Inflammatory macrophage treated with lipopolysaccharide for 1 hour (primary cell): ENCODE results near the gene LCN9.
"Not testable (repeated sequence)": the region's sequence is repeated elsewhere in the genome, so short reads cannot be mapped to it uniquely, and the experiment has no call there.

ENCODE experiments used
- DNase-seq, 2 donors: peaks; one replicate each; pipeline ENCODE4 v3.0.0-alpha.2; 2020 to 2022

LCN9 gene, protein sequence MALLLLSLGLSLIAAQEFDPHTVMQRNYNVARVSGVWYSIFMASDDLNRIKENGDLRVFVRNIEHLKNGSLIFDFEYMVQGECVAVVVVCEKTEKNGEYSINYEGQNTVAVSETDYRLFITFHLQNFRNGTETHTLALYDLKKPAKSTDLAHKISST

GRCh38 chr9:135662758-135663450 is at the start of gene LCN9:
Gene LCN9 (plus strand): TSS chr9:135663309. CDS start chr9:135663322, 13 bp downstream.
- no peak for DNase-seq

DNA sequence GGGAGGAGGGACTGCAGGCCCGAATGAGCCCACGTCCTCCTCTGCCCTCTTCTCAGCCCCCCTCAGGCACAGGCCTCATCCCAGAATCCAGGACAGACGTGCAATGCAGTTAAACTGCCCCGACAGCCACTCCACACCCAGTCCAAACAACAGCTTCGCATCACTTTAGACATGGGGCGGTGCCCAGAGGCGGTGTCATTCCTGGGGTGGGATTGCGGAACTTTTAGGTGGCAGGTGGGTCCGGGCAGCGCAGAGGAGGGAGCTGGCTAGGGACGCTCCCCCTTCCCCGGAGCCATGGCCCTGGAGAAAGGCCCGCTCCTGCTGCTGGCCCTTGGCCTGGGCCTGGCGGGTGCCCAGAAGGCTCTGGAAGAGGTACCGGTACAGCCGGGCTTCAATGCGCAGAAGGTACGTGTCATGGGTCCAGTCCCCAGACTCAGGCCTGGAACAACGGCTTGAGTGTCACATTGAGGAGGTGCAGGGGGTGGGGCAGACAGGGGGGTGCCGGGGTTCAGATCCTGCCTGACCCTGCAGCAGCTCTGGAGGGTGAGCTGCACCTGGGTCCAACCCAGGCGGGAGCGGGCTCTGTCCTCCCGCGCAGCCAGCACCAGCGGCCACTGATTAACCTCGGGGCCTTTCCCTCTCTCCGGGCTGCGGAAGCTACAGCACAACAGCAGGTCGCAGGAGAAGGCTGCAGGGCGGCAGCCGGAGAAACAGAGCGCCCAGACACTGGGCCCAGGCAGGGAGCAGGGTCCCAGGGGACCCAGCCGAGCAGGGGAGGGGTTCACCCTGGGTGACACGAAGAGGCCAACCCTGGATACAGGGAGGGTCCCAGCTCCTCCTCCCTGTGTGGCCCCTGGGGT is 48.9 kb upstream of the LCN9 start:
- no peak for DNase-seq

DNA sequence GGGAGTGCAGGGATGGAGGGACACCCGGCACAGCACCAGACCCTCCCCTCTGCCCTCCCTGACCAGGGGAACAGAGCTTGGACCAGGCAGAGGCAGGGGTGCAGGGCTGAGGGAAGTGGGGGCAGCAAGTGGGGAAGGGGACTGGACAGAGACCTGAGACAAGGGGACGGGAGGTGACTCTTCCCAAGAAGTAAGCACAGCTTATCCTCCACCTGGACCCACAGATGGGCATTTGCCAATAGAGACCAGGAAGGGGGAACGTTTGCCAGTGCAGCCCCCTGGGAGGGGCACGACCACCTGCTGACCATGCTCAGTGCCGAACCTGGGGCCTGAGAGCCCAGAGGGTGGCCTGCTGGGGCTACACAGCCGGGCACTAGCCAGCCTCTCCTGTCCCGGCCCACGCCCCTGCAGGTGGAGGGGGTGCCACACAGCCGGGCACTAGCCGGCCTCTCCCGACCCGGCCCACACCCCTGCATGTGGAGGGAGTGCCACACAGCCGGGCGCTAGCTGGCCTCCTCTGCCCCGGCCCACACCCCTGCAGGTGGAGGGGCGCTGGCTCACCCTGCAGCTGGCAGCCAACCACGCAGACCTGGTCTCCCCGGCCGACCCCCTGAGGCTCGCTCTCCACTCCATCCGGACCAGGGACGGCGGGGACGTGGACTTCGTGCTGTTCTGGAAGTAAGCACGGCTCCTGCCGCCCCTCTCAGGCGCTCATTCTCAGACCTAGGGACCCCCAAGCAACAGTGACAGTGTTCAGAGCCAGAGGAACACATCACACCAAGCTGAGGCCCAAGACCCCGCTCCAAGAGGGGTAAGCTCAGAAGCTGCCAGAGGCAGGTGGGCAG is 48.1 kb upstream of the LCN9 start:
- DNase-seq = no peak

DNA sequence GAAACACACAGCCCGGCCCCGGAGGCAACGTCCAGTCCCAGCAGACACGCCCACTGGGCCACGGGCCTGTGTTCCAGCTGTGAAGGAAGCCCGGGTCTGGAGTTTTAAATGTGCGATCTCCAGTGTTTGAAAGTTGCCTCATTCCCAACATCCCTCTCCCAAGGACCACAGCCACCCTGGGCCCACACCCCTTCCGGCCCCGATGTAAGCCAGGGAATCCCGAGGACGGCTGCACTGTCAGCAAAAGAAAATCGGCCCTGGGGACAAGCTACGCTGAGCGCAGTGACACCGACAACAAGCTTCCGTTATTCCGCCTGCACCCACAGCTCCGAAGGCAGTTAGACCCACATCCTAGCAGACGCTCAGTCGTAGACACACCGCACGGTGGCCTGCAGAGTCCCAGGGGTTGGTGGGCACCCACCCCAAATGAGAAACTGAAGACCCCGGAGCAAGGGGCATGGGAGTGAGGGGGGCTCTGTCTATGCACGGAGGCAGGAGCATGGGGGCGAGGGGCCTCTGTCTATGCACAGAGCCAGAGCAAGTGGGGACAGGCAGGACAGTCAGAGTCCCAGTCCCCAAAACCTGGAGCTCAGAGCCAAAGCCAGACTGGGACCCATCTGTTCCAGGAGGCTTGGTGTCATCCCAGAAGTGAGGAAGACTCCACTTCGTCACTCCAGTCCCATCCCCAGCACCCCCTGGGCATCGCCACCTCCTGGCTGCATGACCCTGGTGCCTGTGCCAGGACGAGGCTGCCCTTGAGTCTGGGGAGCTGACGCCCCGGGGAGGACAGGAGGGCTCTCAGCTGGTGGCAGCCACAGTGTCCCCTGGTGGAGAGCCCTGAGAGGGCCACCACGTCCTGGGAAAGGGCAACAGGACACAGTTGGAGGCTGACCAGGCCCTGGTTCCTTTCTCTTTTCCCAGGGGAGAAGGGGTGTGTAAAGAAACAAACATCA is 47.2 kb upstream of the LCN9 start:
- DNase-seq = no peak

GRCh38 chr9:135616619-135617537 is 46.2 kb upstream of the LCN9 start:
- no peak for DNase-seq

DNA sequence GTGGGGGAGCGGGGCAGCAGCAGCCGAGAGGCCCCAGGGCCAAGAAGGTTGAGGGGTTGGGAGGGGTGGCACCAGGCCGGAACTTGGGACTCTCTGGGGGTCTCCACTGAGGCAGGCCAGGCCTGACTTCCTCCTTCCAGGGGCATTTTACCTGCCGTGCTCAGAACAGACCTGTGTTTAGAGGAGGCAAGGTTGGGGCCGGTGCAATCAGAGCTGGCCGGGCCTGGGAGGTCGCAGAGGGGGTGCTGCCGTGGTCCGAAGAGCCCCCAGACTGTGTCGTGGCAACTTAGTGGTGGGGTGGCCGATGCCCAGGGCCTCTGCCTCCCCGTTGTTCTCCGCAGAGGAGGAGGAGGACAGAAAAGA is 45.6 kb upstream of the LCN9 start:
- no peak for DNase-seq

GRCh38 chr9:135617991-135618411 is 45.1 kb upstream of the LCN9 start:
- no peak for DNase-seq

DNA sequence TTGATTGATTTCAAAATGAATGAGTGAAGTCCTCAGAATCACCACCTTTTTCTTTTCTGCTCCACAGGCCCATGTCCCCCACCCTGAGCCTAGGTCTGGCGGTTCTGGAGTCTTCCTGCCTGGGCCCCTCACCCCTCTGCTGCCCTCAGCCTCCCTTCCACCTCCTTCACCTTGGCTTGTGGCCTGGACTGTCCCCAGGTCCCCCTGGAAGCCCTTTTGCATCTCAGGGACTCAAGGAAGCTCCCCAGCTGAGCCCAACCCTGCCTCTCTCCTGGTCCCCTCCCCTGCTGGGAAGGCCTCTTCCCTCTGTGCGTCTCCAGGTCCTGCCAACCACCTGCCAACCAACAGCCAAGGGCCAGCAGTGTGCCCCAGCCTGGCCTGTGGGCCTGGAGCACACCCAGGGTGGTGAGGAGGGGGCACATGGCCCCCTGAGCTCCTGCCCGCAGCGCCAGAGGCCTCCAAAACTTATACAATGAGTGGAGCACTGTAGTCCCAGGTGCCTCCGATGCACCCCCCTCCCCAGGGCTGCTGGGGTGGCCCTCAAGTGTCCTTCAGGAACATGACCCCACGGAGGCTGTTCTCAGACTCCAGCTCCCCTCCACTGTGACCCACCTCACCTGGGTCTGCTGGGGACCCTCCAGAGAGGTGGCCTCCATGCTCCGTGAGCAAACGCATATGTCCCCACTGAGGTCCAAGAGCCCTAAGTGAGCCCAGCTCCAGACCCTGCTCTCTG is 44.1 kb upstream of the LCN9 start:
- no peak for DNase-seq

DNA sequence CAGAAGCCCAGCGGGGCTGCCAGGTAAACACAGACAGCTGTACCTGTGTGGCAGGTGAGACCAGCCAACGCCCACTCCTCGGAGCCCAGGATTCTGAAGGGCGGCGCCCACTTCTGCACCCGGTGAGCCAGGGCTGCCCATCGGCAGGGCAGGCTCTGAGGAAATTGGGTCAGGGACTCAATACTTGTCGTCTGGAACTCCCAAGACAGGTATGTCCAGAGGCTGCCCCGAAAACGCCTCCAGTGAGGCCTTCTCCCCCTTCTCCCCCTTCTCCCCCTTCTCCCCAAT is 43.6 kb upstream of the LCN9 start:
- no peak for DNase-seq

DNA sequence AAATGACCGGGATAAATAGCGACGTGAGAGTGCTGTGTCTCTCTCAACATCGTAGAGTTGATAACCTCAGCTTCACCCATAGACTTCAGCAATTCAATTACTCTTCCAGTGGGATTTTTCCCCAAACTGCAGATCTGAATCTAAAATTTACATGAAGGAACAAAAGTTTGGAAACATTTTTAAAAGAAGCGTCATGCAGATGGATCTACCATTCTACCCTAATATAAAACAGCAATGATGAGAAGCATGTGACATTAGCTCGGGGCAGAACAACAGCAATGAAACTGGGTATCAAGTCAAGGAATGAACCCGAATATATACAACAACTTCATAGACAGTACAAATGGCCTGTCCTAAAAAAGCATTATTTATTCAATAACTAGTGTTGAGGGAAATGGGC is 42.6 kb upstream of the LCN9 start:
- no peak for DNase-seq

DNA sequence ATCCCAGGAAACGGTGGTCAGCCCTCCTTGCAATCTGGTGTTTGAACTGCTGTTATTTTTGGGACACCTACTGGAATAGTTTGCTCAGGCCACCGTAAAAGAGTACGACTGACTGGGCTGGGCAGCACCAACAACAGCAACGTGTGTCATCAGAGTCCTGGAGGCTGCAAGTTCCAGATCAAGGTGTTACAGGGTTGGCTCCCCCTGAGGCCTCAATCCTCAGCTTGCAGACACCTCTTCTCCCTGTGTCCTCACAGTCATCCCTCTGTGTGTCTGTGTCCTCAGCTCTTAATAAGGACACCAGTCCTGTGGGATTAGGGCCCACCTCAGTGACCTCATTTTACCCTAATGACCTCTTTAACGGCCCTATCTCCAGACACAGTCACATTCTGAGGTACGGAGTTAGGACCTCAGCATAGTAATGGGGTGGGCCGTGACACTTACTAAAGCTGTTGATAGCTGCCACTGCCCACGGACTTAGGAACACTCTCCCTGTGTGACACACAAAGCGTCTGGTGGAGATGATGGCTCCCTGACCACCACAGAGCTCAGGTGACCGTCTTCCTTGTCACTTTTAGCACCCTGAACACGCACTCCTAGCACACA is 40.6 kb upstream of the LCN9 start:
- DNase-seq = no peak

GRCh38 chr9:135624282-135624681 is 38.8 kb upstream of the LCN9 start:
- DNase-seq = no peak

- no peak for DNase-seq
Measured at GRCh38 chr9:135632841-135633240, 30.3 kb upstream of the LCN9 start.

- not testable (repeated sequence) for DNase-seq
Measured at GRCh38 chr9:135636930-135637530, 26.1 kb upstream of the LCN9 start.

- DNase-seq = no peak
Measured at GRCh38 chr9:135639196-135639595, 23.9 kb upstream of the LCN9 start, which contains the start of gene GLT6D1. Gene GLT6D1 (minus strand): TSS chr9:135639540. CDS start chr9:135639187, 353 bp downstream.

DNA sequence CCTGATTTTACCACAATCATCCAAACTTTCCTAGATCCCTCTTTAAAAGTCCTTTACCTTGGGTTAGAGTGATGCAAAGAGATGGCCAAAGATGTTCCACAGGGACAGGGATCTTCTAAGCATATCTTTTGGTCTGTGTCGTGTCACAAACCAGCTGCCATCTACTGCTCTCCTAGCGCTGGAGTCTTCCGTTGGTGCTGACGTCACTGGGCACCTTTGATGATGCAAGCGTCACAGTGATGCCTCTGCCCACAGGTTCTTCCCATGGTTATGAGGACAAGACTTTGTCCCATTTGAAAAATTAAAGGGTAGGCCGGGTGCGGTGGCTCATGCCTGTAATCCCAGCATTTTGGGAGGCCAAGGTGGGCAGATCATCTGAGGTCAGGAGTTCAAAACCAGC is 22.1 kb upstream of the LCN9 start:
- no peak for DNase-seq

GRCh38 chr9:135641745-135642144 is 21.4 kb upstream of the LCN9 start:
- no peak for DNase-seq

DNA sequence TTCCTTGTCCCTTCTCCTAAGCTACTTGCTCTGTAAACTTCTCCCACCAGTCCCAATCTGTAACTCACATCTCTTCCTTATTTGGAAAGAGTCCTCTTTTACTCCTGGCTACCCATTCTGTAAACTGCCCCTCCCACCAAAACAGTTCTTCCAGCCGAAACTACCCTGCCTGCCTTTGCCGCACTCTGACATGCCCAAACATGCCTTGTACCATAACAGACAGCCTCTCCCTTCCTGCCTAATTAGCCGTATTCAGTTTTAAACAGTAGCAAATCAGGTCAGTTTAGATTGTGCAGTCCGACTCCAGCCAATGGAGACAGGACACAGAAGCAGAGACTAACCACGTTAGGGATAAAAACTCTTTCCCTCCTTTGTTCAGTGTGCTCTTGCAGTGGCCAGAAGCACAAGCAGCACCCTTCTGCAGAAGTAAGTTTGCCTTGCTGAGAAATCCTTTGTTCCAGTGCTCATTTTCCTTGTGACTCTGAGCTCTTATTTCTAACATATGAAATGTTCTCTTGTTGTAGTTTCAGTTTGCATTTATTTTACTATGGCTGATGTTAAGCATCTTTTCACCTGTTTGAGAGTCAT is 18.4 kb upstream of the LCN9 start:
- DNase-seq = no peak

DNA sequence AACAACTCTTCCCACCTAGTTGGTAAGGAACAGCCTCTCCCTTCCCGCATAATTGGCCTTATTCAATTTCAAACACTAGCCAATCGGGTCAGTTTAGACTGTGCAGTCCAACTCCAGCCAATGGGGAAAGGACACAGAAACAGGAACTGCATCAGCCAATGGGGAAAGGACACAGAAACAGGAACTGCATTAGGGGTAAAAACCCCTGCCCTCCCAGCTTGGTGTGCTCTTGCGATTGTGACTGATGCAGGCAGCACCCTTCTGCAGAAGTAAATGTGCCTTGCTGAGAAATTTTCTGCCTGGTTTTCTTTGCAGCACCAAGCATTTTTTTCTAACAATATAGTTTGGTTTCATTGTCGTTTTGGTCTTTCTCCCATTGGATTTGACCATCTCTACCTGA is 15.2 kb upstream of the LCN9 start:
- DNase-seq = no peak
